Left colon (tissue), 2 donors: ENCODE measurements around the gene CDK5. TPM values are rescaled to one million over a fixed set of nuclear protein-coding genes. Genes with fewer than 3 reads are reported as not detected.

Experiments used
- ATAC-seq: fragments of 200-7000 bp; cut with Tn5 transposase; one replicate; pipeline ENCODE4 v1.9.1; 2020; ENCODE audit warnings: mild to moderate bottlenecking, moderate library complexity
- DNase-seq, 2 donors: peaks; one replicate each; pipeline ENCODE4 v3.0.0-alpha.2; 2020
- intact Hi-C, 2 donors: fragments of 100-400 bp; cut with DNase I in 1 of 2; cut with micrococcal nuclease in 1 of 2; formaldehyde crosslinking; loops; one replicate each; pipeline versions ENCODE4 v1.11.2 to v1.14.0; 2022; cut with DNase I, micrococcal nuclease
- total RNA-seq, 2 donors: library from RNA; stranded (reverse); fragmentation: NEBNext Ultra II Directional; extraction: Animal tissue kit (Norgen Biotek cat#: 25700); gene quantifications; one replicate each; pipeline ENCODE4 v1.2.1, GENCODE V29; 2021
- donor health status: DM: no; HTN: no; CAD: no.
- donor health status: DM: yes; HTN: yes; CAD: no.

CDK5 gene
- total RNA-seq, 2 donors from 2014 or later, result 12.8 to 15.1 TPM

- ATAC-seq (no peak), DNase-seq (no peak)
- intact Hi-C loops, result no loop called here
These were observed 19.4 kb upstream of the CDK5 start for GRCh38 chr7:151076863-151077704.

GRCh38 chr7:151075978-151076426, 18.3 kb upstream of the CDK5 start:
- no peak for ATAC-seq
- no peak for DNase-seq
- intact Hi-C loops, result no loop called here

- ATAC-seq, result no peak
- intact Hi-C loops, result no loop called here
- DNase-seq, result no peak
These were observed 17.9 kb upstream of the CDK5 start for GRCh38 chr7:151075662-151075971.

DNA sequence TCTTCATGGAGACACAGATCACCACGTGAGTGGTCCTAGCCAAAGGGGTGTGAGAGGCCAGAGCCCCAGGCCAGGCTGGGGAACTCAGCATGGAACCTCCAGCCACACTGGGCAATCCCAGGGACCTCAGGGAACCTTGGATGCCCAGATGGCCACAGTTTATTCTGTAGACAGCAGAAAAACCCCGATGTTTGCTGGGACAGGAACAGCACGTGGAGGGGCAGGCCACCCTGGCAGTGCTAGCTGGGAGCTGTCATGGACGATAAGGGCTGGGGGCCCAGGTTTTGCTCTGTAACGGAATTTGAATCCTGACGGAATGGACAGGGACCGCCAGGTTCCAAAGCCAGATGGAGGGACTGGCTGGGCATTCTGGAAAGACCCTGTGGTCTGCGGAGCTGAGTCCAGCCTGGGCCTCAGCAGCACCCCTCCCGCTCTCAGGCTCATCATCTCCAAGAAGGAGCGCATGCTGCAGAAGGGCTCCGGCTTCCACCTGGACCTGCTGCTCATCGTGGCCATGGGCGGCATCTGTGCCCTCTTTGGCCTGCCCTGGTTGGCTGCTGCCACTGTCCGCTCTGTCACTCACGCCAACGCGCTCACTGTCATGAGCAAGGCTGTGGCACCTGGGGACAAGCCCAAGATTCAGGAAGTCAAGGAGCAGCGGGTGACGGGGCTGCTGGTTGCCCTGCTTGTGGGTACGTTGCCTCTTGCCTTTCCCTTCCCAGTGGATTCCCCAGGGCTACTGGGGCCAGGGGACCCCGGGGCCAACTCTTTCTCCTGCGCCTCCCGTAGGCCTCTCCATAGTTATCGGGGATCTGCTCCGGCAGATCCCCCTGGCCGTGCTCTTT, 17.3 kb upstream of the CDK5 start:
- intact Hi-C loops, result no loop called here
- no peak for ATAC-seq
- DNase-seq, result no peak

DNA sequence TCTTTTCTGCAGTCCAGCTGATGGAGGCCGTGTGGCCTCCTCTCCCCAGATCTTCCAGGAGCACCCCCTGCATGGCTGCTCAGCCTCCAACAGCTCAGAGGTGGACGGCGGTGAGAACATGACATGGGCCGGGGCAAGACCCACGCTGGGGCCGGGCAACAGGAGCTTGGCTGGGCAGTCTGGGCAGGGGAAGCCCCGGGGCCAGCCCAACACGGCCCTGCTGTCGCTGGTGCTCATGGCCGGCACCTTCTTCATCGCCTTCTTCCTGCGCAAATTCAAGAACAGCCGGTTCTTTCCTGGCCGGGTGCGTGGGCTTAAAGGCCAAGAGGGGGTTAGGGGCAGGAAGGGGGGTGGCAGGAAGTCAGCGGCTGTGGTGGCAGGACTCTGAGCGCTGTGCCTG, 16.3 kb upstream of the CDK5 start:
- no peak for ATAC-seq
- intact Hi-C loops, result no loop called here
- DNase-seq, result no peak

GRCh38 chr7:151071032-151071866, 13.6 kb upstream of the CDK5 start:
- ATAC-seq (no peak), DNase-seq (no peak)
- intact Hi-C loops, result no loop called here

DNA sequence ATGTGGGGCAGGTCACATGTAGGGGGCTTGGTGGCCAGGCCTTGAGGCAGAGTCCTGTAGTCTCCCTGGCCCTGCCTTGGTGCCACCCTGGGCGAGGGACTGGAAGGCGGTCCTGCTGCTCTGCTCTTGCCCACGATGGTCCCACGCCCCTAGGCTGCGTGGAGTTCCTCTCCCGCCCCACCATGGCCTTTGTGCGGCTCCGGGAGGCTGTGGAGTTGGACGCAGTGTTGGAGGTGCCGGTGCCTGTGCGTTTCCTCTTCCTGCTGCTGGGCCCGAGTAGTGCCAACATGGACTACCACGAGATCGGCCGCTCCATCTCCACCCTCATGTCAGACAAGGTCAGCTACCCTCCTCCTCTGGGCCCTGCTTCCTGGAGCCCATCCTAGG, 12.9 kb upstream of the CDK5 start:
- intact Hi-C loops, result no loop called here
- DNase-seq, result no peak
- ATAC-seq, result no peak

- DNase-seq (no peak), ATAC-seq (no peak)
- intact Hi-C loops, result no loop called here
These were observed 12.3 kb upstream of the CDK5 start for GRCh38 chr7:151069841-151070573.

DNA sequence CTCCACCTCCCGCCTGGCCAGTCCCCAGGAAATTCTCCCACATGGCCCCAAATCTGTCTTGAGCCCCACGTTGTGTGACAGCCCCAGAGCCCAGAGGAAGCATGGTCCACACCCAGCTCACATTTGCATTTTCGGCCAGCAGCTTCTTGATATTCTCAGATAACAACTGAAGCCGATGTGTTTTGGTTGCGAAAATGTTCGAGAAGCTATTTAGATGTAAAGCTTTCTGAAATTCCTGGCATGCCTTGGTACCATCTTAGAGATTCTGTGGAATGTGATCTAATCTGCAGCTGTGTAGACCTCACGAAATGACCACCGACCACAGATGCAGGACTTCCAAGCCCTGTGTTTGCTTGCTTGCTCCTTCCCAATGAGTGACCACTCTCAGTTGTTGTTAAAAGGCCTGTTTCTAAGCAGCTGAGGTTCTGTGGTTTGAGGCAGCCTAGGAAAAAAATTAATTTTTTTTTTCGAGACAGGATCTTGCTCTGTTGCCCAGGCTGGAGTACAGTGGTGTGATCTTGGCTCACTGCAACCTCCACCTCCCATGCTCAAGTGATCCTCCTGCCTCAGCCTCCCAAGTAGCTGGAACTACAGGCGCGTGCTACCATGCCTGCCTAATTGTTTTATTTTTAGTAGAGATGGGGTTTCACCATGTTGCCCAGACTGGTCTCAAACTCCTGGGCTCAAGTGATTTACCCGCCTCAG, 10.5 kb upstream of the CDK5 start:
- intact Hi-C loops, result no loop called here
- DNase-seq, result no peak
- ATAC-seq, result no peak

DNA sequence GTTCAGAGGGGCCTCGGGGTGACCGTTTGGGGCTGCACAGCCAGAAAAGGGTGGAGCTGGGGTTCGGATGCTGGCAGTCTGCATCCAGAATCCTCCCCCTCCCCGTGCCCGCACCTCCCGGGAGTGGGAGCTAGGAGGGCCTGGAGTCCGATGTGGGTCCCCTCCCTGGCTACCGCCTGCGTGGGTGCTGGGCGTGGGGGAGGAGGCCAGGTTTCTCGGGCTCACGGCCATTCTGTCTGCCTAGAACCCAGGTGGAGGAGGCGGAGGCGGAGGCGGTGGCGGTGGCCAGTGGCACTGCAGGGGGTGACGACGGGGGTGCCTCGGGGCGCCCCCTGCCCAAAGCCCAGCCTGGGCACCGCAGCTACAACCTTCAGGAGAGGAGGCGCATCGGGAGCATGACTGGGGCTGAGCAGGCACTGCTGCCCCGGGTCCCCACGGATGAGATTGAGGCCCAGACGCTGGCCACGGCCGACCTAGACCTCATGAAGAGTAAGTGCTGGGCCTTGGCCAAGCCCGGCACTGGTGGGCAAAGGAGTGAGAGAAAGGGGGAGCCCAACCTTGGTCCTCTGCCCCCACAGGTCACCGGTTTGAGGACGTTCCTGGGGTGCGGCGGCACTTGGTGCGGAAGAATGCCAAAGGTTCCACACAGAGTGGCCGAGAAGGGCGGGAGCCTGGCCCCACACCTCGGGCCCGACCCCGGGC, 8.7 kb upstream of the CDK5 start:
- ATAC-seq, result no peak
- no peak for DNase-seq
- intact Hi-C loops, result no loop called here

GRCh38 chr7:151065516-151065915, 7.8 kb upstream of the CDK5 start:
- no peak for ATAC-seq
- no peak for DNase-seq

GRCh38 chr7:151064993-151065392, 7.3 kb upstream of the CDK5 start:
- intact Hi-C loops, result no loop called here
- DNase-seq, result no peak
- no peak for ATAC-seq

More at GRCh38 chr7:151065516-151065915, 7.8 kb upstream of the CDK5 start:
- intact Hi-C loops, result no loop called here

DNA sequence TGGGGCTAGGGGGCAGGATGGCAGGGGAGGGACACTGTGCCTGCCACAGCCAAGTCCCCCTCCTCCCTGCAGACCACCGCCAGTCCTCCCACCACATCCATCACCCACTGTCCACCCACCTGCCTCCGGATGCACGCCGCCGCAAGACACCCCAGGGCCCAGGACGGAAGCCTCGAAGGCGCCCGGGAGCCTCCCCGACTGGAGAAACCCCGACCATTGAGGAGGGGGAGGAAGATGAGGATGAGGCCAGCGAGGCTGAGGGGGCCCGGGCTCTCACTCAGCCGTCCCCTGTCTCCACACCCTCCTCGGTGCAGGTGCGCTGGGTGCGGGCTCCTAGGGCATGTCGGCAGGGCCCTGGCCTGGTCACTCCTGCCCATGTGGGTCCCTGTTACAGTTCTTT, 6.8 kb upstream of the CDK5 start:
- intact Hi-C loops, result no loop called here
- no peak for ATAC-seq
- DNase-seq, result no peak

DNA sequence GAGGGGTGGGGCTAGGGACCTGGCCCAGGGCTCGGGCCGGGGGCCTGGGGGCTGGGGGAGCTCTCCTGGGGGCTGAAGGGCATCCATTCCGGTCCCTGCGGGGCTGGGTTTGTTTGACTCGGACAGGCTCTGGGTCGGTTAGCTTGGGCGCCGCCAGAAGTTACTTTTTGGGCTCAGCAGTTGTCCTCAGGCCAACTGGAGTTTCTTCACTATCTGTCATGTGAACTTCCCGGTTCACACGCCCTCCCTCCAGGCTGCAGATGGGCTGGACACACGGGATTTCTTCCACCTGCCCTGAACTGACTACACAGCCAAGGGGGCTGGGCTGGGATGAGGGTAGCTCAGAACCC, 5.5 kb upstream of the CDK5 start:
- DNase-seq, result peak; percentile 40 to 60
- intact Hi-C loops, result no loop called here
- peak; percentile 1 for ATAC-seq

DNA sequence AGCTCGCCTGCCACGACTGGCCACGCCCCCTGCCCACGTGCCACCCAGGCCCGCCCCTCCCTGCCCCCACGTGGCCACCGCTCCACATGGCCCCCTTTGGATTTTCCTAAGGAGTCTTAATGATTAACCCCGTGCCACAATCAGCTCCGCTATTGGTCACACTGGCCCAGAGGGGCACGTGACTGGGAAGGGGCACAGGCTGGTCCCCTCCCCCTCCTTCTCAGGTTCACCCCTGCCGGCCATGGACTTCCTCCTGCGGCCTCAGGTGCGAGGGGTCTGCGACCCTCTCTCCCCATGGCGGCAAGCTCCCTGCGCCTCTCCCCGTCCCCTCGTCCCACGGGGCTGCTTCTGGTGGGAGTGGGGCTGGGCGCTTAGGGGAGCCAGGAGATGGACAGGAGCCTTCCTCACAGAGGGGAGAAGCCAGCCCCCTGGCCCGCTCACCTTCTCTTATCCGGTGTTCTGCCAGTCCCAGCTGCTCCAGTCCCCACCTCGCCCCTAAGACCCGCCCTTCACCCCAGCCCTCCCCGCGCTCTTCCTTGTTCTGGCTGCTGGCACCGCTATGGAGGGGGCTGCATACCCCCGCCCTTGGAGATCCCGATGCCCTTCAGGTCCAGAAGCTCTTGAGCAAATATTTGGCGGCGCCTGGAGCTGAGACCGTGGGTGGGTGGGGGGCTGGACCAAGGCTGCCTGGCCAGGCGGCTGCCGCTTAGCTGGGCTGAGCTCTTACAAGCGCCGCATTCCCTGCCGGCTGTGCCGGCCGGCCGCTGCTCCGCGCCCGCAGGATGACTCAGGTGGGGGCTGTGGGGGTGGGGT, 4.9 kb upstream of the CDK5 start:
- DNase-seq (peak; percentile 83 to 89), ATAC-seq (peak; percentile 56)
- intact Hi-C loops, result no loop called here

- ATAC-seq (no peak), DNase-seq (no peak)
- intact Hi-C loops, result no loop called here
These were observed 4.4 kb upstream of the CDK5 start for GRCh38 chr7:151062111-151062398.
